Measurements from ENCODE around the gene FAM124A. TPM values are rescaled to one million over a fixed set of nuclear protein-coding genes. Genes with fewer than 3 reads are reported as not detected.

Gene FAM124A
- total and polyA plus RNA-seq, 2 of the 8 experiments (the other 6 are each of a cell fraction or from before 2014, with no cell fraction given) = 40.7 to 49.9 TPM

DNA sequence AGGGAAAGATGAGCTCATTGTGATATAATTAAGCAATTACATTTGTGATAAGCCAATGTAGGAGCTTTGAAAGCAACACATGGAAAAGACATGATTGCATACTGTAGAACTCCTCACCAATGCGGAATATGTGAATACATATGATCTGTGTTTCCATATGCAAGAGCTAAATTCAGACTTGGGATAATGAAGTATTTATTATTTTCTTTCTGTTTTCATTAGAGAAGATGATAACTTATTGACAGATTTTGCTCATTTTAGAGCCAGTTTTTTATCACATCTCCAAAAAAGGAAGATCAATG lies 14.2 kb downstream of the FAM124A start:
- H3K56ac ChIP-seq (replicated peaks; ENCODE audit: insufficient read length, low read depth, low read length) = no peak overlapping the region
- no peak overlapping the region for H2BK12ac ChIP-seq (ENCODE audit: low read depth, low read length)
- H3K79me2 ChIP-seq (ENCODE audit: control insufficient read depth in 1 of 2, insufficient read depth in 2 of 2, low read length in 2 of 2) = peaks cover 0 to 54% of the 10 kb centered on the region in 2 experiments; a peak in 2 of 4 replicates
- no peaks in the 10 kb centered on the region for H3K27me3 ChIP-seq (replicated peaks in 1 of 4; ENCODE audit: control insufficient read depth in 3 of 4, extremely low read depth in 1 of 4, insufficient read depth in 3 of 4, low read length in 3 of 4)
- H3K4me1 ChIP-seq (replicated peaks in 1 of 4; ENCODE audit: control insufficient read depth in 3 of 4, insufficient read depth in 4 of 4, low read length in 3 of 4) = peaks cover 4 to 18% (median 9%) of the 10 kb centered on the region in 4 experiments; a peak in 6 of 7 replicates
- peaks cover 0 to 52% (median 23%) of the 10 kb centered on the region in 4 experiments; a peak in 6 of 8 replicates for H3K36me3 ChIP-seq (ENCODE audit: control insufficient read depth in 2 of 4, insufficient read depth in 4 of 4, low read length in 3 of 4)
- ChIA-PET CTCF (ENCODE audit: partially characterized antibody) (interaction anchor here (1.0 to 4.4 kb wide), 9 partner anchors 12 to 87 kb away, joined by 3 to 31 read pairs (median 4); partner anchors contain the start of gene FAM124A), POLR2A (ENCODE audit: partially characterized antibody) (interaction anchor here (0.8 to 6.9 kb wide), 9 partner anchors 9 to 83 kb away, joined by 3 to 77 read pairs (median 4); no protein-coding TSS in a partner anchor)
- DNase-seq (ENCODE audit: low read depth in 1 of 2, low spot score in 2 of 2) (no peak), FAIRE-seq (no peak)
- no peak overlapping the region for H3K14ac ChIP-seq (ENCODE audit: insufficient read length)
- no peak overlapping the region for H3K4ac ChIP-seq (replicated peaks; ENCODE audit: insufficient read length, low read depth, low read length)
- H2AK5ac ChIP-seq (ENCODE audit: low read depth, low read length) = no peak overlapping the region
- H2BK20ac ChIP-seq (ENCODE audit: low read length) = no peak overlapping the region
- 91% methylated on average over 1 of the region's 1 CpG; no CpG with 5 or more reads in 1 of the 2 experiments for WGBS, 2 experiments (ENCODE audit: extremely low coverage in 1 of 2, insufficient coverage in 1 of 2, insufficient read length in 1 of 2, insufficient replicate concordance in 2 of 2, low coverage in 1 of 2, low lambda C conversion rate in 2 of 2, missing lambda C conversion rate in 1 of 2)
- H4K91ac ChIP-seq (replicated peaks; ENCODE audit: insufficient read length, low read length) = no peak overlapping the region
- peaks cover 16% of the 10 kb centered on the region; the same call in 1 of the 2 replicates for H3K79me1 ChIP-seq (ENCODE audit: low read depth, low read length)
- no peak overlapping the region for H4K5ac ChIP-seq (ENCODE audit: insufficient read length, low read depth, low read length)
- no peak overlapping the region for H3K27ac ChIP-seq (ENCODE audit: low read depth, low read length)
- H4K8ac ChIP-seq (ENCODE audit: extremely low read depth, insufficient read depth, low read length) = no peak overlapping the region
- H2BK120ac ChIP-seq (replicated peaks; ENCODE audit: low read depth, low read length) = no peak overlapping the region
- H3K4me2 ChIP-seq (ENCODE audit: insufficient read depth in 1 of 2, low read depth in 2 of 2, low read length in 2 of 2) = no peak overlapping the region
- H3K23ac ChIP-seq (ENCODE audit: insufficient read length) = no peak overlapping the region
- no peak overlapping the region for H2AFZ ChIP-seq (ENCODE audit: low read length)
- no peaks in the 10 kb centered on the region for H3K9me3 ChIP-seq (ENCODE audit: insufficient read depth in 2 of 2, low read depth in 1 of 2, low read length in 1 of 2)
- H3K23me2 ChIP-seq (ENCODE audit: low read depth, low read length) = no peaks in the 10 kb centered on the region
- no peak overlapping the region for H3K4me3 ChIP-seq (ENCODE audit: extremely low read depth in 1 of 4, insufficient read depth in 2 of 4, low read depth in 3 of 4, low read length in 4 of 4)
- H2BK5ac ChIP-seq (ENCODE audit: low read depth, low read length) = no peak overlapping the region
- no peak overlapping the region for H2BK15ac ChIP-seq (ENCODE audit: low read length)
- H3K9ac ChIP-seq (replicated peaks in 1 of 4; ENCODE audit: extremely low read depth in 1 of 4, low read depth in 3 of 4, low read length in 3 of 4) = no peak overlapping the region
- no peak overlapping the region for H3K18ac ChIP-seq (ENCODE audit: extremely low read depth, low read length)
- no peaks in the 10 kb centered on the region for H4K20me1 ChIP-seq (replicated peaks in 1 of 2; ENCODE audit: control insufficient read depth in 1 of 2, insufficient read depth in 2 of 2, low read length in 2 of 2)
- no peak for TF ChIP-seq ATF2 (IDR thresholded peaks at IDR 0.05; ENCODE audit: low read length)
- no peak for TF ChIP-seq BACH1 (IDR thresholded peaks at IDR 0.05; ENCODE audit: low read length)
- TF ChIP-seq HDAC2 (IDR thresholded peaks at IDR 0.05; ENCODE audit: borderline replicate concordance in 1 of 2, low read depth in 2 of 2, low read length in 2 of 2) = no peak
- TF ChIP-seq SP1 (IDR thresholded peaks at IDR 0.05; ENCODE audit: low read depth, low read length) = no peak
- TF ChIP-seq SUZ12 (IDR thresholded peaks at IDR 0.05; ENCODE audit: low read length) = no peak
- no peak for TF ChIP-seq RXRA (IDR thresholded peaks at IDR 0.05; ENCODE audit: insufficient read depth, low read depth, low read length)
- TF ChIP-seq SIX5 (IDR thresholded peaks at IDR 0.05; ENCODE audit: low read depth, low read length) = no peak
- no peak for TF ChIP-seq FOSL1 (IDR thresholded peaks at IDR 0.05; ENCODE audit: insufficient read depth, low read depth, low read length)
- TF ChIP-seq YY1 (IDR thresholded peaks at IDR 0.05; ENCODE audit: low read depth, low read length) = no peak
- TF ChIP-seq GTF2F1 (IDR thresholded peaks at IDR 0.05; ENCODE audit: borderline replicate concordance, low read depth, low read length) = no peak
- TF ChIP-seq TAF7 (optimal IDR thresholded peaks at IDR 0.05; ENCODE audit: borderline replicate concordance, low read depth, low read length) = no peak
- no peak for TF ChIP-seq ASH2L (IDR thresholded peaks at IDR 0.05; ENCODE audit: low read length)
- no peak for TF ChIP-seq JUND (IDR thresholded peaks at IDR 0.05; ENCODE audit: low read length)

Measured in H1 (cell line).